ENCODE data around the gene CCDC18. TPM values are rescaled to one million over a fixed set of nuclear protein-coding genes. Genes with fewer than 3 reads are reported as not detected.
"Not testable (repeated sequence)": the region's sequence is repeated elsewhere in the genome, so short reads cannot be mapped to it uniquely, and the experiment has no call there.

CCDC18 gene
- total RNA-seq, 1 donor from 2014 or later: 1.4 TPM

DNA sequence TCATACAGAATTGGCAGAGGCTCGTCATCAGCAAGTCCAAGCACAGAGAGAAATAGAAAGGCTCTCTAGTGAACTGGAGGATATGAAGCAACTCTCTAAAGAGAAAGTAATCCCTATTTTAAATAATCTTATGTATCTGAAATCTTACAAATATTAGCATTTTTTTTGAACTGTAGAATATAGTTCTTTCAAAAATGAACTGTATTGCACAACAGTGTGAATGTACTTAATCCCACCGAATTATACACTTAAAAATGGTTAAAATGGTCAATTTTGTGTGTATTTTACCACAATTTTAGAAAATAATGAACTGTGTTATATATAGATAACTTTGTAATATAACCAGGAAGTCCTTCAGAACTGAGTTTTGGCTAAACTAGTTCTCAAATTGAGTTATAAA lies 75.9 kb downstream of the CCDC18 start:
- TF ChIP-seq, protein P1, sequence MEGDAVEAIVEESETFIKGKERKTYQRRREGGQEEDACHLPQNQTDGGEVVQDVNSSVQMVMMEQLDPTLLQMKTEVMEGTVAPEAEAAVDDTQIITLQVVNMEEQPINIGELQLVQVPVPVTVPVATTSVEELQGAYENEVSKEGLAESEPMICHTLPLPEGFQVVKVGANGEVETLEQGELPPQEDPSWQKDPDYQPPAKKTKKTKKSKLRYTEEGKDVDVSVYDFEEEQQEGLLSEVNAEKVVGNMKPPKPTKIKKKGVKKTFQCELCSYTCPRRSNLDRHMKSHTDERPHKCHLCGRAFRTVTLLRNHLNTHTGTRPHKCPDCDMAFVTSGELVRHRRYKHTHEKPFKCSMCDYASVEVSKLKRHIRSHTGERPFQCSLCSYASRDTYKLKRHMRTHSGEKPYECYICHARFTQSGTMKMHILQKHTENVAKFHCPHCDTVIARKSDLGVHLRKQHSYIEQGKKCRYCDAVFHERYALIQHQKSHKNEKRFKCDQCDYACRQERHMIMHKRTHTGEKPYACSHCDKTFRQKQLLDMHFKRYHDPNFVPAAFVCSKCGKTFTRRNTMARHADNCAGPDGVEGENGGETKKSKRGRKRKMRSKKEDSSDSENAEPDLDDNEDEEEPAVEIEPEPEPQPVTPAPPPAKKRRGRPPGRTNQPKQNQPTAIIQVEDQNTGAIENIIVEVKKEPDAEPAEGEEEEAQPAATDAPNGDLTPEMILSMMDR (IDR thresholded peaks at IDR 0.05): no peak
- Histone ChIP-seq H3K27me3 (no peaks in the 10 kb centered on the region), H3K27ac (no peak overlapping the region), H3K36me3 (no peaks in the 10 kb centered on the region), H3K4me1 (no peaks in the 10 kb centered on the region), H3K9me3 (no peaks in the 10 kb centered on the region), H3K4me3 (no peak overlapping the region)
- intact Hi-C loops (cut with DNase I): no loop called here
- DNase-seq (ENCODE audit: low spot score in 2 of 2): no peak

DNA sequence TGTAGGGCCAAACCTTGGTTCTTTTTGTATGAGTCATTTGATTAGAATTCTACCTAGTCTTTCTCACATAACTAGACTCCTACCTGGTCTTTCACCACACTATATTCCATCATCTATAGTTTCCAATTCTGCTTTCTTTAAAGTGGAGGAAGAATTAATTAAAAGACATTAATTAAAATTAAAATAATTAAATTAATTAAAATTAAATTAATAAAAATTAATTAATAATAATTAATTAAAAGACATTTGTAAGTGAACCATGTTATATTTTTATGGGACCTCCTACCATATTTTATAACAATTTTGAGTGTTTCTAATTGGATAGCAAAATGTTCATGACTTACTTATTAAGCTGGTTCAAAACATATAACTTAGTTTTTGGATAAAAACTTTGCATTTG lies 77.4 kb downstream of the CCDC18 start:
- TF ChIP-seq, protein P1 (IDR thresholded peaks at IDR 0.05): no peak
- no peak for DNase-seq (ENCODE audit: low spot score in 2 of 2)
- intact Hi-C loops (cut with DNase I): no loop called here
- Histone ChIP-seq H3K9me3 (no peaks in the 10 kb centered on the region), H3K36me3 (peaks cover 0 to 9% of the 10 kb centered on the region in 2 donors), H3K27ac (no peak overlapping the region), H3K4me1 (no peaks in the 10 kb centered on the region), H3K27me3 (no peaks in the 10 kb centered on the region), H3K4me3 (no peak overlapping the region)

DNA sequence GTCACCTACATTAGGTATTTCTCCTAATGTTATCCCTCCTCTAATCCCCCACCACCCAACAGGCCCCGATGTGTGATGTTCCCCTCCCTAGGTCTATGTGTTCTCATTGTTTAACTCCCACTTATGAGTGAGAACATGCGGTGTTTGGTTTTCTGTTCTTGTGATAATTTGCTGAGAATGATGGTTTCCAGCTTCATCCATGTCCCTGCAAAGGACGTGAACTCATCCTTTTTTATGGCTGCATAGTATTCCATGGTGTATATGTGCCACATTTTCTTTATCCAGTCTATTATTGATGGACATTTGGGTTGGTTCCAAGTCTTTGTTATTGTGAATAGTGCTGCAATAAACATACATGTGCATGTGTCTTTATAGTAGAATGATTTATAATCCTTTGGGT lies 80.2 kb downstream of the CCDC18 start:
- H3K9me3 ChIP-seq; H3K27me3 ChIP-seq; DNase-seq (ENCODE audit: low spot score in 2 of 2); H3K27ac ChIP-seq; H3K4me3 ChIP-seq; H3K4me1 ChIP-seq; intact Hi-C loops (cut with DNase I): not testable (repeated sequence)
- H3K36me3 ChIP-seq: peaks cover 0 to 12% of the 10 kb centered on the region in 2 donors

DNA sequence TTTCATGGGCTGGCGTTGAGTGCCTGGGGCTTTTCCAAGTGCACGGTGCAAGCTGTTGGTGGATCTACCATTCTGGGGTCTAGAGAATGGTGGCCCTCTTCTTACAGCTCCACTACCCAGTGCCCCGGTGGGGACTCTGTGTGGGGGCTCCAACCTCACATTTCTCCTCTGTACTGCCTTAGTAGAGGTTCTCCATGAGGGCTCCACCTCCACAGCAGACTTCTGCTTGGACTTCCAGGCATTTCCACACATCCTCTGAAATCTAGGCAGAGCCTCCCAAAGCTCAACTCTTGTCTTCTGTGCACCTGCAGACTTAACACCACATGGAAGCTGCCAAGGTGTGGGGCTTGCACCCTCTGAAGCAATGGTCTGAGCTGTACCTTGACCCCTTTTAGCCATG lies 82.1 kb downstream of the CCDC18 start:
- Histone ChIP-seq H3K27me3 (no peaks in the 10 kb centered on the region), H3K9me3 (no peaks in the 10 kb centered on the region), H3K27ac (no peak overlapping the region), H3K4me3 (no peak overlapping the region), H3K36me3 (peaks cover 0 to 12% of the 10 kb centered on the region in 2 donors), H3K4me1 (no peaks in the 10 kb centered on the region)
- intact Hi-C loops (cut with DNase I): no loop called here
- DNase-seq (ENCODE audit: low spot score in 2 of 2): no peak
- TF ChIP-seq, protein P1 (IDR thresholded peaks at IDR 0.05): no peak

DNA sequence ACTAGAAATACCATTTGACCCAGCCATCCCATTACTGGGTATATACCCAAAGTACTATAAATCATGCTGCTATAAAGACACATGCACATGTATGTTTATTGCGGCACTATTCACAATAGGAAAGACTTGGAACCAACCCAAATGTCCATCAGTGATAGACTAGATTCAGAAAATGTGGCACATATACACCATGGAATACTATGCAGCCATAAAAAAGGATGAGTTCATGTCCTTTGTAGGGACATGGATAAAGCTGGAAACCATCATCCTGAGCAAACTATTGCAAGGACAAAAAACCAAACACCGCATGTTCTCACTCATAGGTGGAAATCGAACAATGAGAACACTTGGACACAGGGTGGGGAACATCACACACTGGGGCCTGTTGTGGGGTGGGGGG lies 88.4 kb downstream of the CCDC18 start:
- H3K27me3 ChIP-seq; H3K36me3 ChIP-seq; H3K4me1 ChIP-seq; H3K9me3 ChIP-seq; intact Hi-C loops (cut with DNase I); H3K27ac ChIP-seq; H3K4me3 ChIP-seq; DNase-seq (ENCODE audit: low spot score in 2 of 2): not testable (repeated sequence)

DNA sequence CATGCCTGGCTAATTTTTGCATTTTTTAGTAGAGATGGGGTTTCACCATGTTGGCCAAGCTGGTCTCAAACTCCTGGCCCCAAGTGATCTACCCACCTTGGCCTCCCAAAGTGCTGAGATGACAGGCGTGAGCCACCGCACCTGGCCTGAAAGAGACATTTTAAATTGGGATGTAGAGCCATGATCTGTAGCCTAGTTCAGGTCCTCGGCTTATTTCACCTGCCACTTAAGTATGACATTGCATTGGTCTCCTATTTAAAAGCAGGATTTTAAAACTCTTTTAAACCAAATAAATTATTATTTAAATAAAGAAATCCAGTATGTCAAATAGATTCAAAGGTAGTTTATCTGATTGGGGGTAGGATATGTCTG lies 94.7 kb downstream of the CCDC18 start:
- H3K27ac ChIP-seq; DNase-seq (ENCODE audit: low spot score in 2 of 2); H3K4me3 ChIP-seq; H3K9me3 ChIP-seq; H3K4me1 ChIP-seq; H3K36me3 ChIP-seq; intact Hi-C loops (cut with DNase I); H3K27me3 ChIP-seq: not testable (repeated sequence)

DNA sequence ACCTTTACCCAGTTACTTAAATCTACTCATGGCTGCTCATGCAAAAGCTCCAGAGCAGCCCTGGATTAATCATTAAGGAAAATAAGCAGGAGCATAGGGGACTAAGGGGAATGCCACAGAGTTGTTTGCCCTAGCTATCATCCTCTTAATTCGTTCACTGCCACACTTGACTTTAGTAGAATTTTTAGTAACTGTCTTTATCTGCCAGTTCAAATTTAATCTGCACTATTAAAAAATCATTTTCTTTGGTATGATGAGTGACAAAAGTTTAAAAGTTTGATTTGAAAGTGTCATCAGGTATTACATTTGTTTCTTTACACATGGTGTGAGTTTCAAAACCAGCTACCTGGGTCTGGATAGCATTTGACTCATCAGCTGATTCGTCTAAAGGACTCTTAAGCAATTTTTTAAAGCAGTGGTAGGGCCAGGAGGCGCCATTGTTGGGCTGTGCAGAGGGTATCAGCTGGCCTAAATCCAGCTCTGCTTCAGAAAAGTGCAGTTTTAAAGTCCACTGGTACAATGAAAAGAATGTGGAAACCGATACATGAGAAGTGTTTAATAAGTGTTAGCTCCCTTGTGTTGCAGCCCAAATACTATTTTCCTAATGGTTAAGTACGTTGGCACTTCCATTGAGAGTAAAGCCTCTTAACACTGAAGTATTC lies 95.2 kb downstream of the CCDC18 start:
- Histone ChIP-seq H3K27me3 (no peaks in the 10 kb centered on the region), H3K36me3 (no peaks in the 10 kb centered on the region), H3K27ac (no peak overlapping the region), H3K4me3 (no peak overlapping the region), H3K4me1 (no peaks in the 10 kb centered on the region), H3K9me3 (peaks cover 0 to 4% of the 10 kb centered on the region in 2 donors)
- intact Hi-C loops (cut with DNase I): no loop called here
- no peak for DNase-seq (ENCODE audit: low spot score in 2 of 2)
- TF ChIP-seq, protein P1 (IDR thresholded peaks at IDR 0.05): no peak

DNA sequence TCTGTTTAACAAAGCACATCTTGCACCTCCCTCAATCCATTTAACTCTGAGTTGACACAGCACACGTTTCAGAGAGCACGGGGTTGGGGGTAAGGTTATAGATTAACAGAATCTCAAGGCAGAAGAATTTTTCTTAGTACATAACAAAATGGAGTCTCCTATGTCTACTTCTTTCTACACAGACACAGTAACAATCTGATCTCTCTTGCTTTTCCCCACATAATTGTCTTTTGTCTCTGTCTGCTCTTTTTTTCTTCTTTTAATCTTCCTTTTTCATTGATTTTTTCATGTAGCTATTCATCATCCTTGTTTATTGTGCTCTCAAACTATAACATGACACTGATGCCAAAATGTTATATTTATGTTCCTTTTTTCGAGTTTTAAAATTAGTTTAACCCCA lies 97.0 kb downstream of the CCDC18 start:
- H3K4me3 ChIP-seq; H3K36me3 ChIP-seq; H3K9me3 ChIP-seq; H3K27ac ChIP-seq; DNase-seq (ENCODE audit: low spot score in 2 of 2); H3K27me3 ChIP-seq; H3K4me1 ChIP-seq; intact Hi-C loops (cut with DNase I): not testable (repeated sequence)
